Measurements from ENCODE around the gene PMM1.

Gene PMM1

GRCh38 chr22:41557401-41558240 is 32.0 kb downstream of the PMM1 start:
- TF ChIP-seq CTCF (IDR thresholded peaks at IDR 0.05; ENCODE audit: control insufficient read depth, extremely low read depth, insufficient read depth): no peak
- no peak for DNase-seq (ENCODE audit: low read depth)
- H3K4me3 ChIP-seq (ENCODE audit: low read depth, low read length): no peak overlapping the region

GRCh38 chr22:41556561-41556960 is 33.1 kb downstream of the PMM1 start:
- no peak for DNase-seq (ENCODE audit: low read depth)
- TF ChIP-seq CTCF (IDR thresholded peaks at IDR 0.05; ENCODE audit: control insufficient read depth, extremely low read depth, insufficient read depth): no peak
- no peak overlapping the region for H3K4me3 ChIP-seq (ENCODE audit: low read depth, low read length)

- DNase-seq (ENCODE audit: low read depth): no peak
- TF ChIP-seq CTCF (IDR thresholded peaks at IDR 0.05; ENCODE audit: control insufficient read depth, extremely low read depth, insufficient read depth): no peak
- H3K4me3 ChIP-seq (ENCODE audit: low read depth, low read length): no peak overlapping the region
Measured at GRCh38 chr22:41555325-41555982, 34.2 kb downstream of the PMM1 start.

GRCh38 chr22:41551877-41552582 is 37.6 kb downstream of the PMM1 start:
- H3K4me3 ChIP-seq (ENCODE audit: low read depth, low read length): no peak overlapping the region
- TF ChIP-seq CTCF (IDR thresholded peaks at IDR 0.05; ENCODE audit: control insufficient read depth, extremely low read depth, insufficient read depth): no peak
- DNase-seq (ENCODE audit: low read depth): no peak

GRCh38 chr22:41550952-41551491 is 38.6 kb downstream of the PMM1 start:
- DNase-seq (ENCODE audit: low read depth): no peak
- TF ChIP-seq CTCF (IDR thresholded peaks at IDR 0.05; ENCODE audit: control insufficient read depth, extremely low read depth, insufficient read depth): no peak
- no peak overlapping the region for H3K4me3 ChIP-seq (ENCODE audit: low read depth, low read length)

- H3K4me3 ChIP-seq (ENCODE audit: low read depth, low read length): no peak overlapping the region
- TF ChIP-seq CTCF (IDR thresholded peaks at IDR 0.05; ENCODE audit: control insufficient read depth, extremely low read depth, insufficient read depth): no peak
- DNase-seq (ENCODE audit: low read depth): no peak
Measured at GRCh38 chr22:41548830-41549211, 40.8 kb downstream of the PMM1 start.
